ENCODE data around the gene TACR1.
"Not testable (repeated sequence)": the region's sequence is repeated elsewhere in the genome, so short reads cannot be mapped to it uniquely, and the experiment has no call there.

The TACR1 gene

DNA sequence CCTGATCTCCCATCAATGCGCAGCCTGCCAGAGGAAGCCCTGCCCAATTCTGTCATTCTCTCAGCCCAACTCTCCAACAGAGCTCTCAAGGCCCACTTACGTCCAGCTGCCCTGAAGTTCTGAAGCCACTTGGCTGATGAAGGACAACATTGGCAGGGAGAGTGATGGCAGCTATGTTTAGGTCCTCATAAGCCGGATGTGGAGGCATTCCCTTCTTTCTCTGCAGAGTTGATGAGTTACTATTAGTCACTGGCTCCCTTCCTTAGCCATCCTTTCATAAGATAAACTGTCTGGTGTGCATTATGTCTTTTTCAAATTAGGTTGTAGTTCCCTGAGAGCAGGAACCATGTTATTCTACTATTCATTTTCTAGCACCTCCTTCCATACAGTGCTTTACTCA, 22.5 kb upstream of the TACR1 start:
- no peaks in the 10 kb centered on the region for H3K27me3 ChIP-seq (ENCODE audit: control insufficient read depth, insufficient read depth, low read length)
- no peak overlapping the region for H3K4me3 ChIP-seq (ENCODE audit: low read length)
- no peaks in the 10 kb centered on the region for H3K36me3 ChIP-seq (ENCODE audit: control insufficient read depth, insufficient read depth, low read length)
- H3K4me1 ChIP-seq (ENCODE audit: control insufficient read depth, insufficient read depth, low read length), result no peaks in the 10 kb centered on the region
- H3K9me3 ChIP-seq (ENCODE audit: control insufficient read depth, low read length), result no peaks in the 10 kb centered on the region
- H3K9ac ChIP-seq (ENCODE audit: low read length), result no peak overlapping the region

DNA sequence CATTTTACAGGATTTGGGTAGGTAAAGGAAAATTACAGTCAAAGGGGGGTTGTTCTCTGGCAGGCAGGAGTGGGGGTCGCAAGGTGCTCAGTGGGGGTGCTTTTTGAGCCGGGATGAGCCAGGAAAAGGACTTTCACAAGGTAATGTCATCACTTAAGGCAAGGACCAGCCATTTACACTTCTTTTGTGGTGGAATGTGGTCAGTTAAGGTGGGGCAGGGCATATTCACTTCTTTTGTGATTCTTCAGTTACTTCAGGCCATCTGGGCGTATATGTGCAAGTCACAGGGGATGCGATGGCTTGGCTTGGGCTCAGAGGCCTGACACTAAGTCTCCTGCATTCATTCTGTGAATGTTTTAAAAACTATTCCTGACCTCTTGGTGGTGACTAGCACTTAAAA, 19.9 kb upstream of the TACR1 start:
- H3K36me3 ChIP-seq (ENCODE audit: control insufficient read depth, insufficient read depth, low read length); H3K9ac ChIP-seq (ENCODE audit: low read length); H3K9me3 ChIP-seq (ENCODE audit: control insufficient read depth, low read length); H3K4me1 ChIP-seq (ENCODE audit: control insufficient read depth, insufficient read depth, low read length); H3K4me3 ChIP-seq (ENCODE audit: low read length); H3K27me3 ChIP-seq (ENCODE audit: control insufficient read depth, insufficient read depth, low read length): not testable (repeated sequence)

DNA sequence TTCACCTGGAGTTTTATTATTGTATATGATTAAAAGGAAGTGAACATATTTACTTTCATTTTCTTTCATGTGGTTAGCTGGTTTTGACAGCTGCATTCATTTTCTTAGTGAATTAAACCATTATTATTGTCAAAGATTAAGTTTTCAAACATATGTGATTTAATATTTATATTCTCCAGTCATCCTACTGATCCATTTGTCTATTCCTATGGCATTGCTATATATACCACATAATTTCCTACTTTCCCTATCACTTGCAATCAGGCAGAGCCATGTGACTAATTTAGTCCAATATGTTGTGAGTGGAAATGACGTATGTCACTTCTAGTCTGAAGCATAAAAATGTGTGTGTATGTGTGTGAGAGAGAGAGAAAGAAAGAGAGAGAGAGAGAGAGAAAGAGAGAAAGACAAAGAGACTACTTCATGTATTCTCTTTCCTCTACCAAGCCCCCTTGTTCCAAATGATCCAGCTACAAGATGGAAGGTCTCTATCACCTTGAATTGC, 12.0 kb upstream of the TACR1 start:
- H3K9me3 ChIP-seq (ENCODE audit: control insufficient read depth, low read length), result no peaks in the 10 kb centered on the region
- H3K27me3 ChIP-seq (ENCODE audit: control insufficient read depth, insufficient read depth, low read length), result no peaks in the 10 kb centered on the region
- no peaks in the 10 kb centered on the region for H3K36me3 ChIP-seq (ENCODE audit: control insufficient read depth, insufficient read depth, low read length)
- no peak overlapping the region for H3K4me3 ChIP-seq (ENCODE audit: low read length)
- no peaks in the 10 kb centered on the region for H3K4me1 ChIP-seq (ENCODE audit: control insufficient read depth, insufficient read depth, low read length)
- no peak overlapping the region for H3K9ac ChIP-seq (ENCODE audit: low read length)

DNA sequence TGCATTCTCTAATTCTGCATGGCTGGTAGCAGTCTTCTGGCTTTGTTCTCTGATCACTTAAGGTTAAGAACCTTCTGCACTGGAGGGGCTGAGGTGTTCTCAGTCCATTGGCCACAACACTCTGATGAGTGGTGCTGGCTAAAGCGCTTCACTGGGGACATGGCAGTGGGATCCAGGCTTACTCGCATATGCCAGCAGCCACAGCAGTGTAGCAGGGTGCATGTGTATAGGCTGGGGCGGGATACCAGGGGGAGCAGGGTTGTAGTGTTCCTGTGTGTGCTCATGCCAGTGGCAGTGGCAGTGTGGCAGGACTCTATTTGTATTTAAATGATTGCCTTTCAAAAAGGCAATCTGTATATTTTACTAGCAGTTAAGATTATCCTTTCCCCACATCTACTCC, 11.1 kb upstream of the TACR1 start:
- no peaks in the 10 kb centered on the region for H3K9me3 ChIP-seq (ENCODE audit: control insufficient read depth, low read length)

DNA sequence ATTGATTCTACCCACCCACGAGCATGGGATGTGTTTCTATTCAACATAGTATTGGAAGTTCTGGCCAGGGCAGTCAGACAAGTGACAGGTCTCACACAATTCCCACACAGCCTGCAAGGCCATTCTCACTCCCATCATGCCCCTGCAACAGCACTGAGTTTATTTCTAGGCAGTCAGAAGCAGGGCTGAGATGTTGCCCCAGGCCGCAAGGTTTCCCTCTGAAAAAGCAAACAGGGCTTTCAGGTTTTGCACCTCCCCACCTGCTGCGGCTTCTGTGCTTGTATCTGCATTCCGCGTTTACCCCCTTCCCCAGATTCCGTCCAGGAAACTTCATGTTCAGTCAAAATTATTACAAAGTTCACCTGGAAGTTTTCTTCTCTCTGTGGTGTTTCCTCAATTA, 9.4 kb upstream of the TACR1 start:
- Histone ChIP-seq H3K9me3 (ENCODE audit: control insufficient read depth, low read length) (no peaks in the 10 kb centered on the region), H3K36me3 (ENCODE audit: control insufficient read depth, insufficient read depth, low read length) (no peaks in the 10 kb centered on the region), H3K4me3 (ENCODE audit: low read length) (no peak overlapping the region), H3K4me1 (ENCODE audit: control insufficient read depth, insufficient read depth, low read length) (no peaks in the 10 kb centered on the region), H3K9ac (ENCODE audit: low read length) (no peak overlapping the region), H3K27me3 (ENCODE audit: control insufficient read depth, insufficient read depth, low read length) (no peaks in the 10 kb centered on the region)

More for the DNA sequence above, 11.1 kb upstream of the TACR1 start:
- Histone ChIP-seq H3K9ac (ENCODE audit: low read length) (no peak overlapping the region), H3K4me1 (ENCODE audit: control insufficient read depth, insufficient read depth, low read length) (no peaks in the 10 kb centered on the region), H3K27me3 (ENCODE audit: control insufficient read depth, insufficient read depth, low read length) (no peaks in the 10 kb centered on the region), H3K36me3 (ENCODE audit: control insufficient read depth, insufficient read depth, low read length) (no peaks in the 10 kb centered on the region), H3K4me3 (ENCODE audit: low read length) (no peak overlapping the region)

DNA sequence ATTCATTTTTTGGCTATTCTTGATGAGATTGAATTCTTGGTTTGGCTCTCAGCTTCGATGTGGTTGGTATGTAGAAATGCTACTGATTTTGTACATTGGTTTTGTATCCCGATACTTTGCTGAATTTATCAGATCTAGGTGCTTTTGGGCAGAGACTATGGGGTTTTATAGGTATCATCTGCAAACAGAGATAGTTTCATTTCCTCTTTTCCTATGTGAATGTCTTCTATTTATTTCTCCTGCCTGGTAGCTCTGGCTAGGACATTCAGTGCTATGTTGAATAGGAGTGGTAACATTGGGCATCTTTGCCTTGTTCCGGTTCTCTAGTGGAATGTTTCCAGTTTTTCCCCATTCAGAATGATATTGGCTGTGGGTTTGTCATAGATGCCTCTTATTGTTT, 5.5 kb upstream of the TACR1 start:
- no peaks in the 10 kb centered on the region for H3K36me3 ChIP-seq (ENCODE audit: control insufficient read depth, insufficient read depth, low read length)
- no peaks in the 10 kb centered on the region for H3K9me3 ChIP-seq (ENCODE audit: control insufficient read depth, low read length)
- H3K4me1 ChIP-seq (ENCODE audit: control insufficient read depth, insufficient read depth, low read length), result peaks cover 9% of the 10 kb centered on the region
- H3K4me3 ChIP-seq (ENCODE audit: low read length), result no peak overlapping the region
- peaks cover 16% of the 10 kb centered on the region for H3K27me3 ChIP-seq (ENCODE audit: control insufficient read depth, insufficient read depth, low read length)
- H3K9ac ChIP-seq (ENCODE audit: low read length), result no peak overlapping the region

DNA sequence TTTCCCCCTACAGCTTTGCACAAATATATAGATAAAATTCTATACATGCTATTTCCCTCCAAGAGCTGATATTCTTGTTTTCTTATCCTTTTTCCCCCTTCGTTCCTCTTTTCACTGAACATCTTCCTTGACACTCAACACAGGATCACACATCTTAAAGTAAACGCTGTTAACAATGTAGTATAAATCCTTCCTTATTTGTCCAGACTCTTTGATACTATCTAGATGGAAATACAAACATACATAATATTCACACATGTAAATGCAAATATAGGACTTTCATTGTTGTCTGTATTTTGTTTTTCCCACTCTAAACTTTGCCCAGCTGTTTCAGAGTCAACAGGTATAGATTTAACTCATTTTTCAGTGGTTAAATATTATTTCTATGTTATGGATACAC, 3.0 kb upstream of the TACR1 start:
- Histone ChIP-seq H3K27me3 (ENCODE audit: control insufficient read depth, insufficient read depth, low read length) (peaks cover 40% of the 10 kb centered on the region), H3K4me3 (ENCODE audit: low read length) (no peak overlapping the region), H3K36me3 (ENCODE audit: control insufficient read depth, insufficient read depth, low read length) (no peaks in the 10 kb centered on the region), H3K9me3 (ENCODE audit: control insufficient read depth, low read length) (no peaks in the 10 kb centered on the region), H3K9ac (ENCODE audit: low read length) (no peak overlapping the region), H3K4me1 (ENCODE audit: control insufficient read depth, insufficient read depth, low read length) (peaks cover 21% of the 10 kb centered on the region)

DNA sequence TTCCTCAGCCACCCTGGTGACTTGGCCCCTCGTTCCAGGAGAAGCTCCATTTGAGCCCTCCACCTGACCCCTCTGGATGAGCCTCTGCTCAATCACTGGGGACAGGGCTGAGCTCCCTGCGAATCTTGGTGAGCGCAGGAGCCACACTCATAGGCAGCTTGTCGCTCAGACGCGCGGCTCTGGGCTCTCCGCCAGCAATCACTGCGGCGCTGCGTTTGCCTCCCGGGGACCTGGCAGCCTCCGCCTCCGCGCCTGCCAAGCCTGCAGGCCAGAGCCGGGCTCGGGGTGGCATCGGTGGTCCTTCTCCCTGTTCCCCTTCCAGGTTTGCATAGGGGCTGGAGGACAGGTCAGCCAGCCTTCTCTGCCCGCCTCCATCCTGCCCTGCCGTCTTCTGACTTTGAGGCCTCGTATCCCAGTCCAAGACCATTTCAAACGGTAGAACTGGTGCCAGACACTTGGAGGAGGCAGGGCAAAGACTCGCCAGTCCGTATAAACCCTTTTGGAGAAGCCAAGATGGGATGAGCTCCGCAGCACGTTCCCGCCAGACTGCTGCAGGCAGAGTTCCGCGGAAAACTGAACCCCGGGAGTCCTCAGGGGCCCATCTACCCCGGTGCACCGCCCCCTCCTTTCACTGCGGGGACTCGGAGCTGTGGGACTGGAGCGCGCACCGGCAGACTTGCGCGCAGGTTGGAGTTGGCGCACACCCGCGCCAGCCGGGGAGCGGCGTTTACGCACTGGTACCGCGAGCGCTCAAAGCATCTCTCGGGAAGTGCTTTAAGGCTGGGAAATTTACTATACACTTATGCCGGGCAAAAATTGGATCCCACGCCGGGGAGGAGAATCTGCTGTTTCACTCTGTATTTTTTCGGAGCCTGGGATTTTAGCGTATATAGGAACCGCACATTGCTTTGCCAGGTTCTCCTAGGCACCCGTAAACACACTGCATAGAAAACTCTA, 1.1 kb upstream of the TACR1 start:
- no peak overlapping the region for H3K9ac ChIP-seq (ENCODE audit: low read length)
- peaks cover 52% of the 10 kb centered on the region for H3K27me3 ChIP-seq (ENCODE audit: control insufficient read depth, insufficient read depth, low read length)
- H3K4me3 ChIP-seq (ENCODE audit: low read length), result no peak overlapping the region
- H3K4me1 ChIP-seq (ENCODE audit: control insufficient read depth, insufficient read depth, low read length), result peaks cover 21% of the 10 kb centered on the region
- H3K9me3 ChIP-seq (ENCODE audit: control insufficient read depth, low read length), result no peaks in the 10 kb centered on the region
- H3K36me3 ChIP-seq (ENCODE audit: control insufficient read depth, insufficient read depth, low read length), result no peaks in the 10 kb centered on the region

DNA sequence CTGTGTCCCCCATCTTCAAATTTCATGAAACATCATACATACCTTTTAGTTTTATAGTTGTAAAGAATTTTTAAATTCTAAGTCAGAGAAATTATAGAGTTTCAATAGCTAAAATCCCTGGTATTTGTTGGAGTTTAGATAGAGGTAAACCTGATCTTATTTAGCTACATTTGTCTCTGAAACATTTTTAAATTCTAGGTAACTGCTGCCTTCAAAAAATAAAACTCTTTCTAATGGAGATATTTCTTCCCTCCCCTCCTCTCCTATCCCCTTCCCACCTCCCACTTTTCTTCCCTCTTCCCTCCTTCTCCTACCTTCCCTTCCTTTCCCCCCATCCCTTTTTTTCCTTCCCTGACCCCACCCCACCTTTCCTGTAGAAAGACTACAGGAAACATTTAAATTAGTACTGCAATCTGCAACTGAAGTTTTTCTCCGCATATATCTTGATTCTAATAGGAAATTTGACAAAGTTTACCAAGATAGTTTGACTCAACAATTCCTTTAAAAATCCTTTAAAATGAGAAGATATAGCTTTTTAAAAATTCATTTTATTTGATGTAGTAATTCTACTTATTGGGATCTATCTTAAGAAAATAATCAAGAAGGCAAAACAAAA, 4.1 kb downstream of the TACR1 start:
- Histone ChIP-seq H3K36me3 (ENCODE audit: control insufficient read depth, insufficient read depth, low read length) (no peaks in the 10 kb centered on the region), H3K4me3 (ENCODE audit: low read length) (no peak overlapping the region), H3K9ac (ENCODE audit: low read length) (no peak overlapping the region), H3K4me1 (ENCODE audit: control insufficient read depth, insufficient read depth, low read length) (peaks cover 15% of the 10 kb centered on the region), H3K9me3 (ENCODE audit: control insufficient read depth, low read length) (no peaks in the 10 kb centered on the region), H3K27me3 (ENCODE audit: control insufficient read depth, insufficient read depth, low read length) (peaks cover 39% of the 10 kb centered on the region)

DNA sequence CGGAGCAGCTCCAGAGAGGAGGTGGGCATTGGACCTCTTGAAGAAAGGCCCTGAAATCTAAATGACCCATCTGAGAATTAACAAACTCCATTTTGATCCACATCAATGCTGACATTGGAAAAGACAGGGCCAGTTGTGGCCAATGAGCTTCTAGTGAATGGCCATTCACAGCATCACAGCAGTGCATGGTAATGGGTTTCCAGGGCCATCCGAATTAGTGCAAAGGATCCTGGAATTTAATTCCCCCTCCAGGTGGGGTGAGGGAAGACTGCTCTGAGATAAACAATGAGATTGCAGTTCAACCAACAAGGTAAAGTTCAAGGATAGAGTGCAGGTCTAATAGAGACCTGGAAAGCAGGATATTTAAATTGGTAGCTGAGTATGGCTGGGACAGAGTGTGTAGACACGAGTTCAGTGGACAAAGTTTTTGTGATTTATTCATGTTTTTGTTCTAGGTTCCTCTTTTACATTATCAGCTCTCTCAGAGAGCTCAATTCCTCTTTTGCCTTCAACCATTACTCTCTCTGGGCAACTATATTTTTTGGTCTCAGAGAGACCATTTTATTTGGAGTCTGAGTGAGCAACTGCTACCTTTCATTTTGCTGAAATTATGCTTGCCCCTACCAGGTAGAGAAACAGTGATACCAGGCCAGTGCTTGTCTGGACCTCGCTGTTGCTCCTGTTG, 5.0 kb downstream of the TACR1 start:
- peaks cover 8% of the 10 kb centered on the region for H3K4me1 ChIP-seq (ENCODE audit: control insufficient read depth, insufficient read depth, low read length)
- no peak overlapping the region for H3K4me3 ChIP-seq (ENCODE audit: low read length)
- no peaks in the 10 kb centered on the region for H3K36me3 ChIP-seq (ENCODE audit: control insufficient read depth, insufficient read depth, low read length)
- peaks cover 31% of the 10 kb centered on the region for H3K27me3 ChIP-seq (ENCODE audit: control insufficient read depth, insufficient read depth, low read length)
- H3K9me3 ChIP-seq (ENCODE audit: control insufficient read depth, low read length), result no peaks in the 10 kb centered on the region
- H3K9ac ChIP-seq (ENCODE audit: low read length), result no peak overlapping the region

DNA sequence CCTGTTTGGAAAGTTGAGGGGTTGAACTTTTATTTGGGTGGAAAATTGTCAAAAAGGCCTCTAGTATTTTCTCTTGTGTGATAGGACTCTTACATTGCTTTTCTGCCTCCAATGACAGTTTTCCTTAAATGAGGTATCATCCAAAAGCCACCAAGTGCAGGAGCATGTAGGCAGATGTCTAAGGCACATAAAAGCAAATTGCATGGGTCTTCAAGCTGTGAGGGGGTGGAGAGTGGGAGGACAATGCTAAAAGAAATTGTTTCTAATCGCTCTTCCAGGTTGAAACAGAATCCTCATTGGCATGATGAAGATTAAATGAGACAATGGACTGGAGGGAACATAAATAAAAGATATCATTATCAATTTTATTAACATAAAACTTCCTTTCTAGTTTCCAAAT, 6.8 kb downstream of the TACR1 start:
- H3K9ac ChIP-seq (ENCODE audit: low read length), result no peak overlapping the region
- peaks cover 13% of the 10 kb centered on the region for H3K27me3 ChIP-seq (ENCODE audit: control insufficient read depth, insufficient read depth, low read length)
- H3K4me1 ChIP-seq (ENCODE audit: control insufficient read depth, insufficient read depth, low read length), result no peaks in the 10 kb centered on the region
- H3K9me3 ChIP-seq (ENCODE audit: control insufficient read depth, low read length), result no peaks in the 10 kb centered on the region
- no peak overlapping the region for H3K4me3 ChIP-seq (ENCODE audit: low read length)
- no peaks in the 10 kb centered on the region for H3K36me3 ChIP-seq (ENCODE audit: control insufficient read depth, insufficient read depth, low read length)
